Astrocyte (in vitro differentiated cells and primary cell): ENCODE data around the gene TRMT44. TPM values are rescaled to one million over a fixed set of nuclear protein-coding genes. Genes with fewer than 3 reads are reported as not detected.

Experiments used
- DNase-seq: peaks from one replicate; pipeline ENCODE4 v3.0.0-alpha.2; 2010; ENCODE audit warnings: low read depth
- FAIRE-seq: peaks from 2 replicates; lab custom pipeline; 2011; peaks lifted over from hg19 to GRCh38; lab: Jason Lieb, UNC
- H2AFZ ChIP-seq: 2 replicates; pipeline ENCODE4 v1.6.0; 2012; ENCODE audit warnings: low read depth, low read length, inconsistent platforms
- H3K27ac ChIP-seq: 2 replicates; pipeline ENCODE4 v1.5.1; 2011; ENCODE audit warnings: low read depth, low read length, inconsistent platforms
- H3K27me3 ChIP-seq: 2 replicates; pipeline ENCODE4 v1.6.0; 2011; ENCODE audit warnings: low read length, inconsistent platforms; ENCODE audit not compliant: insufficient read depth
- H3K36me3 ChIP-seq: 2 replicates; pipeline ENCODE4 v1.5.1; 2011; ENCODE audit warnings: low read length, inconsistent platforms; ENCODE audit not compliant: insufficient read depth
- H3K4me1 ChIP-seq: 2 replicates; pipeline ENCODE4 v1.5.1; 2011; ENCODE audit warnings: low read length, inconsistent platforms; ENCODE audit not compliant: insufficient read depth
- H3K4me2 ChIP-seq: 2 replicates; pipeline ENCODE4 v1.6.0; 2012; ENCODE audit warnings: low read length, inconsistent platforms
- H3K4me3 ChIP-seq: 2 replicates; pipeline ENCODE4 v1.5.1; 2011; ENCODE audit warnings: low read depth, mild to moderate bottlenecking, low read length, inconsistent platforms; ENCODE audit not compliant: insufficient read depth
- H3K79me2 ChIP-seq: 2 replicates; pipeline ENCODE4 v1.6.0; 2012; ENCODE audit warnings: mild to moderate bottlenecking, low read length, inconsistent platforms; ENCODE audit not compliant: insufficient read depth
- H3K9ac ChIP-seq: 2 replicates; pipeline ENCODE4 v1.6.0; 2012; ENCODE audit warnings: mild to moderate bottlenecking, low read length, inconsistent platforms
- H3K9me3 ChIP-seq: 2 replicates; pipeline ENCODE4 v1.5.1; 2012; ENCODE audit warnings: low read depth, mild to moderate bottlenecking, low read length, inconsistent platforms; ENCODE audit not compliant: insufficient read depth
- H4K20me1 ChIP-seq: 2 replicates; pipeline ENCODE4 v1.6.0; 2012; ENCODE audit warnings: low read length, inconsistent platforms; ENCODE audit not compliant: insufficient read depth
- H3K27ac Mint-ChIP-seq: one replicate; pipeline ENCODE4 v1.8.0; 2021; ENCODE audit warnings: mild to moderate bottlenecking, mixed read lengths; ENCODE audit not compliant: unreplicated experiment
- H3K27me3 Mint-ChIP-seq: one replicate; pipeline ENCODE4 v1.8.0; 2021; ENCODE audit warnings: low read depth, mixed read lengths; ENCODE audit not compliant: unreplicated experiment
- H3K36me3 Mint-ChIP-seq: one replicate; pipeline ENCODE4 v1.8.0; 2021; ENCODE audit warnings: low read depth, mixed read lengths; ENCODE audit not compliant: unreplicated experiment
- H3K4me1 Mint-ChIP-seq: one replicate; pipeline ENCODE4 v1.8.0; 2021; ENCODE audit warnings: low read depth, mixed read lengths; ENCODE audit not compliant: unreplicated experiment
- H3K4me3 Mint-ChIP-seq: one replicate; pipeline ENCODE4 v1.8.0; 2021; ENCODE audit warnings: mild to moderate bottlenecking, moderate library complexity, mixed read lengths; ENCODE audit not compliant: unreplicated experiment
- H3K9me3 Mint-ChIP-seq: one replicate; pipeline ENCODE4 v1.8.0; 2021; ENCODE audit warnings: mild to moderate bottlenecking, mixed read lengths; ENCODE audit not compliant: unreplicated experiment
- EZH2 ChIP-seq: IDR thresholded peaks from 2 replicates; pipeline ENCODE4 v1.6.1; 2012; ENCODE audit warnings: mild to moderate bottlenecking, low read length, inconsistent platforms; ENCODE audit not compliant: insufficient read depth
- total RNA-seq: library from RNA; stranded (reverse); gene quantifications from 2 replicates; pipeline ENCODE4 v1.2.1, GENCODE V29; 2021
- TF ChIP-seq, protein P1 (sequence below): IDR thresholded peaks from 2 replicates; pipeline ENCODE4 v1.5.1; 2011; ENCODE audit warnings: low read depth, mild to moderate bottlenecking, inconsistent platforms, low read length, moderate library complexity; ENCODE audit not compliant: insufficient read depth

The TRMT44 gene
- total RNA-seq, 1 donor from 2014 or later, result 18.0 TPM

DNA sequence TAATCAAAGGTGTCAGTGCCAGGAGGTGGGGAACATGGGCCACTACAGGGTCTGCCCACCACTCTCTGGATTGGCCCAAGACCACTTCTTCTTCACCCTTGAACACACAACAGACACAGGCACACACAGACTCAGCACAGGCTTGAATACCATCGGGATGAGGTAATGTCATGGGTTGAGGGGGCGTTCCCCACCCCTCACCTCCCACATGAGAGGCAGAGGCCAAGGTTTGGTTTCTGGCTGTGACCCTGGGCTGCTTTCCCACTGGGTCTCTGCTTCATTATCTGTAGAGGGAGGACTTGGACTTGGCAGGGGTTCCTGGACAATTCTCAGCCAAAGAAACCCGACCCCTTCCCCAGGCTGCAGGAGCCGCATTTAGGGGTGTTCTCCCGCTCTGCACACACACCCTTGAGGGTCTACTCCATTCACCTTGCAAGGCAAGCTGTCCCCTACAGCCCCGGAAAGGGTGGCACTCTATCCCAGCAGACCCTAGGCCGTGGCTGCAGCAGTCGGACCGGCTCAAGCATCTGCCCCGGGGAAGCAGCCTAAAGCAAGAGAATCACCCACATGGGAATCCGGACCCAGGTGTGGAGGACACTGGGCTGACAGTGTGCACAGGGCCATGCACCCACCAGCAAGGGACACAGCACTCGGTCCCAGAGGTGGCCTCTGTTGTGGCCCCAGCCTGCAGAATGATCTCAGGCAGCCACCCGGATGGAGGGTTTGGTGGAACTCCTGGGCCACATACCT is 62.4 kb downstream of the TRMT44 start:
- Mint-ChIP-seq H3K4me3 (no peak overlapping the region), H3K27me3 (peaks cover 23% of the 10 kb centered on the region), H3K27ac (no peak overlapping the region), H3K36me3 (peaks cover 6% of the 10 kb centered on the region), H3K4me1 (peaks cover 12% of the 10 kb centered on the region), H3K9me3 (peaks cover 7% of the 10 kb centered on the region)
- Histone ChIP-seq H3K36me3 (no peaks in the 10 kb centered on the region), H3K4me1 (peaks cover 16% of the 10 kb centered on the region), H3K4me3 (no peak overlapping the region), H3K9ac (no peak overlapping the region), H3K4me2 (no peak overlapping the region), H2AFZ (no peak overlapping the region), H3K9me3 (peaks cover 4% of the 10 kb centered on the region), H4K20me1 (no peaks in the 10 kb centered on the region), H3K79me2 (no peaks in the 10 kb centered on the region), H3K27me3 (peaks cover 9% of the 10 kb centered on the region), H3K27ac (no peak overlapping the region)
- no peak for FAIRE-seq
- TF ChIP-seq EZH2, result no peak
- TF ChIP-seq, protein P1, sequence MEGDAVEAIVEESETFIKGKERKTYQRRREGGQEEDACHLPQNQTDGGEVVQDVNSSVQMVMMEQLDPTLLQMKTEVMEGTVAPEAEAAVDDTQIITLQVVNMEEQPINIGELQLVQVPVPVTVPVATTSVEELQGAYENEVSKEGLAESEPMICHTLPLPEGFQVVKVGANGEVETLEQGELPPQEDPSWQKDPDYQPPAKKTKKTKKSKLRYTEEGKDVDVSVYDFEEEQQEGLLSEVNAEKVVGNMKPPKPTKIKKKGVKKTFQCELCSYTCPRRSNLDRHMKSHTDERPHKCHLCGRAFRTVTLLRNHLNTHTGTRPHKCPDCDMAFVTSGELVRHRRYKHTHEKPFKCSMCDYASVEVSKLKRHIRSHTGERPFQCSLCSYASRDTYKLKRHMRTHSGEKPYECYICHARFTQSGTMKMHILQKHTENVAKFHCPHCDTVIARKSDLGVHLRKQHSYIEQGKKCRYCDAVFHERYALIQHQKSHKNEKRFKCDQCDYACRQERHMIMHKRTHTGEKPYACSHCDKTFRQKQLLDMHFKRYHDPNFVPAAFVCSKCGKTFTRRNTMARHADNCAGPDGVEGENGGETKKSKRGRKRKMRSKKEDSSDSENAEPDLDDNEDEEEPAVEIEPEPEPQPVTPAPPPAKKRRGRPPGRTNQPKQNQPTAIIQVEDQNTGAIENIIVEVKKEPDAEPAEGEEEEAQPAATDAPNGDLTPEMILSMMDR, result no peak
- DNase-seq, result no peak

DNA sequence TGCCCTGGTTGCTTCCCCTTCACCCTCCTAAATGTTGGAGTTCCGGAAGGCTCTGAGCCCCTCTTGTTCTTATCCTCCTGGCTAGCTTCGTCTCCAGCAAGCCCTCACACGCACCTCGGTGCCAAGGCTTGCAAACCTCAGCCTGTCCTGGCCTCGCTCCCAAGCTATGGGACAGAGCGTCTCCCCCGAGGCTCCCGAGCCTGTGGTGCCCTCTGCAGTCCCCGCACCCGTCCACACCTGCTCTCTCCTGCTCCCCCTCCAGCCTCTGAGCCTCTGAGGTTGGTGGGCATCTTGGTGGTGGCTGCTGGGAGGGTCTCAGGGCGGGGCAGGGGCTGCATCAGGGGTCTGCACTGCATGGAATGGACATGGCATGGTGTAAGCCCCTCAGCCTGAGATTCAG is 63.2 kb downstream of the TRMT44 start:
- H3K36me3 ChIP-seq, result no peaks in the 10 kb centered on the region
- DNase-seq, result no peak
- no peak for FAIRE-seq
- Mint-ChIP-seq H3K4me3 (no peak overlapping the region), H3K9me3 (peaks cover 4% of the 10 kb centered on the region), H3K36me3 (peaks cover 3% of the 10 kb centered on the region), H3K27ac (no peak overlapping the region), H3K4me1 (peaks cover 12% of the 10 kb centered on the region), H3K27me3 (peaks cover 23% of the 10 kb centered on the region)
- TF ChIP-seq, protein P1, result no peak
- TF ChIP-seq EZH2, result no peak
- no peak overlapping the region for H3K9ac ChIP-seq
- H2AFZ ChIP-seq, result no peak overlapping the region
- no peak overlapping the region for H3K27ac ChIP-seq
- peaks cover 9% of the 10 kb centered on the region for H3K27me3 ChIP-seq
- H3K79me2 ChIP-seq, result no peaks in the 10 kb centered on the region
- H3K4me3 ChIP-seq, result no peak overlapping the region
- H4K20me1 ChIP-seq, result no peaks in the 10 kb centered on the region
- H3K4me1 ChIP-seq, result peaks cover 16% of the 10 kb centered on the region
- no peak overlapping the region for H3K4me2 ChIP-seq
- peaks cover 4% of the 10 kb centered on the region for H3K9me3 ChIP-seq
